Measurements from ENCODE around the gene ARL3. TPM values are rescaled to one million over a fixed set of nuclear protein-coding genes. Genes with fewer than 3 reads are reported as not detected.

The ARL3 gene
- total RNA-seq, 1 donor from 2014 or later = 5.9 TPM

DNA sequence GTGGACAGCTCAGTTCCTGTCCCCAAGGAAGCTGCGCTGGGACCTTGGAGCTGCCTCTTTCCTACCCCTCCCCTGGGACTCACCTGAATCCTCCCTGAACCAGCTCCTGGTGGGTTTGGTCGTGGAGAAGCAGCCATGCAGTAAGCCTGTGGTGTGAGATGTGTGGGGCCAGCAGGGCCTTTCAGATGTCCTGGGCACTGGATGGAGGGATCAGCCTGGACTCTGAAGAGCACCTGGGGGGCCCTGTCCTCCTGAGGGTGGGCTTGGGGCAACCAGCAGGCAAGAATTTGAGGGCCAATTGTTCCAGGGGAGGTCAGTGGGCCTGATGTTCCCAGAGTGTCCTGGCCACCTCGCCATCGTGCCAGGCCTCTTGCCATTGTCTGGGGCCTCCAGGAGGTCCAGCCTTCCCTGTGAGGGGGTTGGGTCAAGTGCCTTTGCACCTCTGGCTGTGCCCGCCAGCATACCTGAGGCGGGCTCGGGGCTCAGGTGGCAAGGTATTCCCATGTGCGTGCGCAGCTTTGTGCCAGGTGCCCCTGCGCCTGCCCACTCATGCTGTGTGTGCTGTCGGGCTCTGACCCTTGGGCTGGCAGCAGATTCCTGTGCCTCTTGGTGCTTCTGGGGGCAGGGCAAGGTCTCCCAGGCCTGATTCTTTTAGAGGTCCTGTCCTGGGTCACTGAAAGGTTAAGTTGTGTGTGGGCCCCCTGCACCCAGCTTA is 62.6 kb downstream of the ARL3 start:
- DNase-seq (ENCODE audit: low read depth) = no peak
- Histone ChIP-seq H3K4me3 (ENCODE audit: low read depth, low read length) (no peak overlapping the region), H3K36me3 (ENCODE audit: control insufficient read depth, insufficient read depth, low read length) (peaks cover 2% of the 10 kb centered on the region), H3K27me3 (ENCODE audit: control insufficient read depth, insufficient read depth, low read length) (no peaks in the 10 kb centered on the region)
- TF ChIP-seq CTCF (IDR thresholded peaks at IDR 0.05; ENCODE audit: insufficient read depth, low read length, poor library complexity, severe bottlenecking) = no peak

DNA sequence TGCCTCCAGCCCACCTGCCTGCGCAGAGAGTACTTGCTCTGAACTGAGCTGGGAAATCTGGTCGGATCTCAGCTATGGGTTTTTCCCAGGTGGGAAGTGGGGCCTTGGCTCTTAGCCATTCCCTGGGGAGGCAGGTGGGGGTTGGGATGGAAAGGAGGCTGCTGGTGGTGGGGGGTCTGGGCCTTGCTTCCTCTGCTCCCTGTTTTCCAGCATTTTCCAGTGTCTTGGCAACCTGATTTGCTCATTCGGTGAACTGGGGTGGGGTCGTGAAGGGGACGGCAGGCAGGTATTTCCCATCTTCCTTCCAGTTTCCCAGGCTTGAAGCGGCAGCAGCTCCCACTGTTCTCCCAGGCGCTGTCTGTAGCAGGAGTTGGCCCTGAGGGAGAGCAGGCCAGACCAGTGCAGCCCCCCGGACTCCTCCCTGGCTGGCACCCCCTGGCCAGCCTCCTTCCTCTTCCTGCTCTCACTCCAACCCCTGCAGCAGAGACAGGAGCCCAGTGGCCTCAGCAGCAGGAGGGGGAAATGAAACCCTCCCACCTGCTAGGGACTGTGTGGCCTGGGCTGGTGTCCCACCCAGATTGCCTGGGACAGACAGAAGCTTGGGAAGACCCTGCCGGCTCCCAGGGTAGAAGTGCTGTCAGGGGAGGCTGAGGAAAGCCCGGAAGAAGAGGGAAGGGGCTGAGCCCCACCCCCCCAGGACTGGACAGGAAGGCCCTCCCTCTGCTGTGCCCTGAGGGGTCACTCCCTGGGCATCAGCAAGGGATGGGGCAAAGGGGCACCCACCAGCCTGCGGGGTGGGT is 63.3 kb downstream of the ARL3 start:
- no peak for TF ChIP-seq CTCF (IDR thresholded peaks at IDR 0.05; ENCODE audit: insufficient read depth, low read length, poor library complexity, severe bottlenecking)
- Histone ChIP-seq H3K4me3 (ENCODE audit: low read depth, low read length) (no peak overlapping the region), H3K36me3 (ENCODE audit: control insufficient read depth, insufficient read depth, low read length) (peaks cover 1% of the 10 kb centered on the region), H3K27me3 (ENCODE audit: control insufficient read depth, insufficient read depth, low read length) (no peaks in the 10 kb centered on the region)
- DNase-seq (ENCODE audit: low read depth) = no peak

GRCh38 chr10:102649797-102650654 is 64.2 kb downstream of the ARL3 start:
- H3K36me3 ChIP-seq (ENCODE audit: control insufficient read depth, insufficient read depth, low read length) = peaks cover 1% of the 10 kb centered on the region
- TF ChIP-seq CTCF (IDR thresholded peaks at IDR 0.05; ENCODE audit: insufficient read depth, low read length, poor library complexity, severe bottlenecking) = no peak
- no peak overlapping the region for H3K4me3 ChIP-seq (ENCODE audit: low read depth, low read length)
- H3K27me3 ChIP-seq (ENCODE audit: control insufficient read depth, insufficient read depth, low read length) = no peaks in the 10 kb centered on the region
- no peak for DNase-seq (ENCODE audit: low read depth)

DNA sequence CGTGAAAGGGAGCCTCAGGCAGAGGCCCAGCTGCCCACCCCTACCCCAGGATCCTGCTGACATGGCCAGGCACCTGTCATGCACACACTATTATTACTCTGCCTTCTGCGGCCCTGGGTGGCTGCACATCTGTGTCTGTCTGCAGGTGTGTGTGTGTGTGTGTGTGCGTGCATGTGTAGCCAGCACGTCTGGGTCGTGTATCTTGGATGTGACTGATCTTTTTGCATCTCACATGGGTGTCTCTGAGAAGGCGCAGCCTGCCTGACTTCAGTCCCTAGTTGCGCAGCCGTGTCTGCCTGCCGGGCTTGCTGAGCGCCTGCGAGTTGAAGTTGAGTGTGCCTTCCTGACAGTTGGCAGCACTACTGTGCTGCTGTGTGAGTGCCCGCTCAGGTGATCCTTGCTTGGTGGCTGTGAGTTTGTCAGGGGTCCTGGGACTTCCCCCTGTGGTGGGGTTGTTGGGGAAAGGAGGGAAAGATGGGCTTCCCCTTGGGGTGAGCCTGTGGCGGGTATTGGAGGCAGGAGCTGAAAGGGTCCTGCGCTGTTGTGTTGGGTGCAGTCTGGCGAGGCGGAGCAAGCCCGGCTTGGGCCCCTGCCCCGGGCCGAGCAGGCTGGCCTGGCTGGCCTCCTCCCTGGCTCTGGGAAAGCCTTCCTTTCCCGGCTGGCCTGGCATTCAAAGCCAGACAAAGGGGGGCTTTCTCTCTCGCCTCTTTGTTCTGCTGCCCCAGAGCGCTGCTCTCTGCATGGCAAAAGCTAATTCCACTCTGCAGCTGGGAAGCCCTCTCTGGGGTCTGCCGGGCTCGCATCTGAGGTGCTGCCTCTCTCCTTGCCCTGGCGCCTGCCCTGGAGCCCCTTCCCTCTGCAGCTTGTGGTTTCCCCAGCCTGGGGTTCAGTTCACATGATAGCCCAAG is 65.1 kb downstream of the ARL3 start:
- peaks cover 1% of the 10 kb centered on the region for H3K36me3 ChIP-seq (ENCODE audit: control insufficient read depth, insufficient read depth, low read length)
- no peaks in the 10 kb centered on the region for H3K27me3 ChIP-seq (ENCODE audit: control insufficient read depth, insufficient read depth, low read length)
- TF ChIP-seq CTCF (IDR thresholded peaks at IDR 0.05; ENCODE audit: insufficient read depth, low read length, poor library complexity, severe bottlenecking) = no peak
- DNase-seq (ENCODE audit: low read depth) = no peak
- peak overlapping the region; percentile 0 for H3K4me3 ChIP-seq (ENCODE audit: low read depth, low read length)

DNA sequence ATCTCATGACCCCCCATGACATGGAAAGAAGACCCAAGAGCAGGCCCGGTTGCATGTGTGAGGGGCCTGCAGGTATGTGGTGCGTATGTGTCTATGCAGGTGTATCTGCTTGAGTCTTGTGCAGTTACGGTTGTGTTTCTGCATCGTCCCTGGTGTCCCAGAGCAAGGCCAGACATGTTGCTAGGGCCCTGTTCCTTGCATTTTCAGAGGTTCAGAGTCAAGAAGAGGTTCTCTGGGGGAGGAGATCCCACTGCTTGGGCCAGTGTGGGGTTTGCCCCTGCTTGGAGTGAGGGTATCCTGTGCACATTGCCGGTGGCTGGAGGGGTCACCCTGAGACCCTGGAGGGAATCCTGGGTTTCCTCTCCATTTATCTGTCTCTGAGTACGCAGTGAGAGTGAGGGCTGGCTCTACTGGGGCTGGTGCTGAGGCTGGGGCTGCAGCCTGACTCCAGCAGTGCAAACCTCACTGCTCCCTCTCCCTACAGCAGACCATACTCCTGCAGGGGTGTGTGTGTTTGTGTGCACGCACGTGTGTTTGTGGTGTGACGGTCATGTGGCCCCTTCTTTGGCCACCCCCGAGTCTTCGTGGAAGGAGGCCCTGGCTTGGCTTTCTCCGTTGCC is 65.8 kb downstream of the ARL3 start:
- no peak for TF ChIP-seq CTCF (IDR thresholded peaks at IDR 0.05; ENCODE audit: insufficient read depth, low read length, poor library complexity, severe bottlenecking)
- Histone ChIP-seq H3K4me3 (ENCODE audit: low read depth, low read length) (no peak overlapping the region), H3K27me3 (ENCODE audit: control insufficient read depth, insufficient read depth, low read length) (no peaks in the 10 kb centered on the region), H3K36me3 (ENCODE audit: control insufficient read depth, insufficient read depth, low read length) (no peaks in the 10 kb centered on the region)
- no peak for DNase-seq (ENCODE audit: low read depth)
